GM19455 (cell line): ENCODE data around the gene HIGD1C.
A peak's percentile ranks its signal among the peaks of the same experiment; 100 is the strongest.
"Not testable (repeated sequence)": the region's sequence is repeated elsewhere in the genome, so short reads cannot be mapped to it uniquely, and the experiment has no call there.

Experiments
- ATAC-seq: cut with Tn5 transposase; IDR thresholded peaks from one replicate; pipeline ENCODE4 v1.9.1; 2021; ENCODE audit not compliant: unreplicated experiment

HIGD1C gene

DNA sequence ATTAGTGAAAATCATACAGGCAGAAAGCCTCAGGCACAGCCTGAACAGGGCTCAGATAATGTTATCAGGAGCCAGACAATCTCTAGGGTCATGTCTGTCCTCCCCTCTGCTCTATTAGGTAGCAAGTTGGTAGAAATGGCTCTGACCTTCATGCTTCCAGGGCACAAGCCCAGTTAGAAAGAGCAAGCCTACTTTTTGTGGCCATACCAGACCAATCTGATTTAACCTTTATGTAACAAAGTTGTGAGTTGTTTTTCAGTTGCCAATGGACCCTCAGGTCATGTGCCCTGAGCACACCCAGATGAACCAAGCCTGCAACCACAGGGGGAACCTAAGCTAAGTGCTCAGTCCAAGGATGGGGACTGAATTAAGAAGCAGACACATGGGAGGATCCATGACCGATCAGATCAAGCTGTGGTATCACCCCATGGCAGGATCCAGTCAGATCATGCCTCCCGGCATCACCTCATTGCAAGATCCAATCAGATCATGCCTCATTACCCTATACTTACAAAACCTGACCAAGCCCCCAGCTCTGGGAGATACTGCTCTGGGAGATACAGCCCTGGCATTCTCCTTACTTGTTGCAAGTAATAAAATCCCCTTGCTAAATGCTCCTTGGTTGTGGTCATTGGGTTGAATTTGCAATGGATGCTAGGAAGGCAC, 18.8 kb upstream of the HIGD1C start:
- ATAC-seq: no peak

GRCh38 chr12:50934371-50934851, 17.9 kb upstream of the HIGD1C start:
- no peak for ATAC-seq

DNA sequence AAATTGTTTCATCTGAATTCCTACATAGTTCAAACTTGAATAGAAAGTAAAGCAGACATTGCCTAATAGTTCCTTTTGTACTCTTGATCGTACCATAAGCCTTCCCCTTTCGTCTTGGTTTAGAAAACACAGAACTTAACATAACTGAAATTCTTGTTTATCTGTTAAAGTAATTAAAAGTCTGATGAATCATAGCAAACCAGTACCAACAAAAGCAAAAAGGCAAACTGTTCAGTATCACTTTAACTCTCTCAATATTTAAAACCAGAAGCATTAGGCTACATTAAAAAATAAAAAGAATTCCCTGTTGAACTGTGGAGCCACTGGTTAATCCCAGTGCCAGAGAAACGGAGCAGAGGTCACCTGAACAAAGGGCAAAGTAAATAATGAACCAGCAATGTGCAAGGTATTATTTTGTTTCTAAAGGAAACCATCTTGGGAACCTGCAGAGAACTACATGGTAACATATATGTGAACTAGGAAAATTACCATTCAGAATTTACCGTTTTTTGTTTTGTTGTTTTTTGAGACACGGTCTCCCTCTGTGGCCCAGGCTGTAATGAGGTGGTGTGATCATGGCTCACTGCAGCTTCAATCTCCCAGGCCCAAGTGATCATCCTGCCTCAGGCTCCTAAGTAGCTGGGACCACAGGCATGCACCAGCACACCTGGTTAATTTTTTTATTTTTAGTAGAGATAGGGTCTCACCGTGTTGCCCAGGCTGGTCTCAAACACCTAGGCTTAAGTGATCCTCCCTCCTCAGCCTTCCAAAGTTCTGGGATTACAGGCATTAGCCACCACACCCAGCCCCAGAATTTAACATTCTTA, 17.1 kb upstream of the HIGD1C start:
- no peak for ATAC-seq

DNA sequence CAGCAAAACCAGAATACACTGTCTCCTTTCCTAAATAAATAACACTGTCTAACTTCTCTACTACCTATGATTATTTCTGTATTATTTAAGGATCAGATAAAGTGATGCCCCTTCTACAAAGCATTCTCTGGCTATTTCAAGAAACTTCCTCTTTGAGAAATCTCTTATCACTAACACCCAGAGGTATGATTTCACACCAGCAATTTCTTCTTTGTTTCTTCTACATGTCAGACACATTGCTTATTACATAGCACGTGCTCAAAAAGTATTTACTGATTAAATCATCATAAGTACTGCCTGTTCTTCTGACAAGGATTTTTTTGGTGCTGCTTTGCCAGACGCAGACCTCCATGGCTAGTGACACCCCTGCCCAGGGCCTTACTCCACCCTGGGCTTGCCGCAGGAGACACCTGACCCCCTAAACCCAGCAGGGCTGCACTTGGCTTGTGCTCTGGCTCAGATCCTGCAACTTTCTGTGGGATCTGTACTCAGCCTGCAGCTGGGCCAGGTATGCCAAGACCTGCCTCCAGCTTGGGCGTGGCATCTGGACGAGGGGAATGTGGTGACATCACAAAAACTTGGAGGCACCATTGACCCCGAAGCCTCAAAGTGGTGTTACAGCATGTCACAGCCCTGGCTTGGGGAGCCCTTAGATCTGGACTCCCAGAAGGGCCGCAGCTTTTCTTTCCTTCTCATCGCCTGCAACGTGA, 15.4 kb upstream of the HIGD1C start:
- ATAC-seq: no peak

- ATAC-seq: no peak
These were observed 14.7 kb upstream of the HIGD1C start for GRCh38 chr12:50937653-50938052.

GRCh38 chr12:50947933-50948626, 4.3 kb upstream of the HIGD1C start:
- no peak for ATAC-seq

GRCh38 chr12:50948798-50949197, 3.5 kb upstream of the HIGD1C start:
- no peak for ATAC-seq

DNA sequence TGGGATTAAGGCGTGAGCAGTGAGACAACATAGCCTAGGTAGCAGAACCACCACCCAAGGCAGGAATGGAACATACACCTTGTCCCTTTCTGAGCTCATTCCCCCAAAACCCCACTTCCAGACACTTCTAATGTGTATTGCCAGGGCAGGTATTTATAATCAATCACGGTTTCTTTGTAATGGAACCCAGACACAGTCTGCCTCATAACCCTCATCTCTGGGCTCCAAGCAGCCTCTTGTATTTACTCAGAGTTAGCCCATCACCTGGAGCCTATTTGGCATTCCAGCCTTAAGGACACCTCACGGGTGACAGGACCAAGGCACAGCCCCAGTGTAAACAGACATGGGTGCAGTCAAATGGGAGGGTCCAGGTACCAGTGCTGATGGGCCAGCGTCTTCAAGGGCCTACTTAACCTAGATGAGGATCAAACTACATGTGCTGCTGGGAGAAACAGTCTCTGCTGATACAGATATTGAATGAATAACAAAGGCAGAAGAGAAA, 2.5 kb upstream of the HIGD1C start:
- ATAC-seq: no peak

DNA sequence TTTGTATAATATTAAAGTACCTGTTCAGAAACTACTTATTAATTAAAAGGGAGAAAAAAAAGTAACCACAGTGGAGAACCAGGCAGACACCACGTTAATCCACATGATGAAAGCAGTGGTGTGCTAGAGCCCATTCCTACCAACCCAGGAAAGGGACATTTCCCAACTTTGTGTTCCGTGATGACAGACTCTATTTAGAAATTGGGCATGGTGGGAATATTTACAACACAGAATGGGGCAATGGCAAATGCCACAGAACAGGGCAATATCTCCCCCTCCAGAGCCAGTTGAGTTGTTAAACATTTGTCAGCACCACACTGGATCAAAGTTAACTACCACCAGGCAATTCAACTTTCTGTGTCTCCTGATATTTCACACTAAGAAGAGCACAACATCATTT, 1.2 kb upstream of the HIGD1C start:
- no peak for ATAC-seq

- ATAC-seq: no peak
These were observed 703 bp downstream of the HIGD1C start for GRCh38 chr12:50953047-50953446.

GRCh38 chr12:50954789-50955188, 2.4 kb downstream of the HIGD1C start:
- not testable (repeated sequence) for ATAC-seq

DNA sequence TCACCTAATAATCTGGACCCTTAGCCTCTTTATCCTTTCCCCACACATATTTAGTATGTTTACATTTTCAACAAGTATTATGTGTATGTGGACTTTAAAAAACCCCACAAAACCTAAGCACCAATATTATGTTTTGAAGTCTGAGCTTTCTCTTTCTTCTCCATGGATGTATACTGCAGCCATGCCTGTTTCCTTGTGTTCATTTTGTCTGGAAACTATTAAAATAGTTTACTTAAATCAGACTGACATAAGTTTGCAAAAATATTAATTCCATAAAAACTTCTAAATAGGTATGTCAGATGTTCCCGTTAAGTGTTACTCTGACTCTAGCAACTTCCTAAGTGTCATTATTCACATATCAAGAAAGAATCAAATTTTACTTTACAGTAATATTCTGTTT, 2.9 kb downstream of the HIGD1C start:
- no peak for ATAC-seq

- ATAC-seq: no peak
These were observed 3.4 kb downstream of the HIGD1C start for GRCh38 chr12:50955697-50956096.

GRCh38 chr12:50960130-50960529, 7.8 kb downstream of the HIGD1C start:
- ATAC-seq: no peak

GRCh38 chr12:50961708-50962107, 9.4 kb downstream of the HIGD1C start:
- ATAC-seq: no peak

- ATAC-seq: no peak
These were observed 12.1 kb downstream of the HIGD1C start for GRCh38 chr12:50964432-50964831.

DNA sequence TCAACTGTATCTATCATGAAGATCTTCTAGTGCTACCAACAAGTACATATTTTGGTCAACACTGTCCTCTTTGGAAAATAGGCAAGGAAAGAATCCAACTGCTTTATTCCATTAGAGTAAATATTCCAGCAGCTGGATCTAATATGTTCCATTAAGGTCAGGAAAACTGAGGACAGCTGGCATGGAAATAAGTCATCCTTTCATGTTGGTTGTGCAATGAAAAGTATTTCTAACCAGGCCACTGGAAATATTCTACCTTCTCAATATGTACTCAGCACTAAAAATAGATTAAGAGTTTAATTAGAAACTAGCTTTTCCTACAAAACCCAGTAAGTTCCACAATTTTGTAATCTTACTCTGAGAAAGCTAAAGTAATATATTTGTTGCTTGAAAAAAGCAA, 19.6 kb downstream of the HIGD1C start:
- ATAC-seq: no peak

DNA sequence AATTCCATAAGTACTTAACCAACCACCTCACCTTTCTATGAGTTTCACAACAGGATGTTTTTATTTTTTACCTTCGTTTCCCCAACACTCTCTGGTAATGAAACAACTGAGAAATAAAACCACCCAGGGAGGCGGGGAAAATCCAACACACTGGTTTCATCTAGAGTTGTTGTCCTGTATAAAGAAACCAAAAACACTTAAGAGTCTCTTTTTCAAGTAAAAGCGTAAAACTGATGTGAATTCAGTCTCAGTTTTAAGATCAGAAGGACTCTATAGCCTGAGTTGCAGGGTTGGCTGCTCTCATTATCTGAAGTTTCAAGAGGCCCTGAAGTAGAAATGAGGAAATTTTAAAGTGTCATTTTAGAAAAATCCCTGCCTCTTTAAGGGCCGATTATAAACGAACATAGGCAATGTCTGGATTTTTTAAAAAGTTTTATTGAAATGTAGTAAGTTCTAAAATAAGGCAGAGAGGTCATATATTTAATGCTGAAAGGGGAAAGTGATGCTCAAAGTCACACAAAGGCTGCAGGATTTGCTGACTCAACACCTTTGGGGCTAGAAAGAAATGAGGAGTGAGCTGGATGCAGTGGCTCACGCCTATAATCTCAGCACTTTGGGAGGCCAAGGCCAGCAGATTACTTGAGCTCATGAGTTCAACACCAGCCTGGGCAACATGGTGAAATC, 27.2 kb downstream of the HIGD1C start:
- ATAC-seq: peak; percentile 68

DNA sequence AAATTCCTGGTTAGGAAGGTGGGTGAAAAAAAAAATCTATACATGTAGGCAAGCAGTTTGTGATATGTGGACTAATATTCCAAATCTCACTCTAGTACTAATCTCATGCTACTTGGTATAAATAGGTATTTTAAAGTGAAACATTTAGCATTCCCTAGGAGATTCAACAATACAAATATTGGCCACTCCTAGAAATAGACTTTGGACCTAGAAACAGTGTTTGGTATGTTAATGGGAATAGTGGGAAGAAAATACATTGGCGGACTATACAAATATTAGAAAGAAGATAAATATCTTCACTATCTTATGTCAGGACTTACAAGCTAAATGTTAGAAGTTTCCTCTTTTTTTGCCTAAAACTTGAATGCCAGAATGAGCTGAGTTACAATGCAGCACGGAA, 28.2 kb downstream of the HIGD1C start:
- ATAC-seq: no peak
